ENCODE data around the gene ARHGEF39. TPM values are rescaled to one million over a fixed set of nuclear protein-coding genes. Genes with fewer than 3 reads are reported as not detected.

Gene ARHGEF39
- total and polyA plus RNA-seq, 9 of the 15 experiments (the other 6 are each of a cell fraction or from before 2014, with no cell fraction given), result 2.8 to 21.7 (median 12.9) TPM

DNA sequence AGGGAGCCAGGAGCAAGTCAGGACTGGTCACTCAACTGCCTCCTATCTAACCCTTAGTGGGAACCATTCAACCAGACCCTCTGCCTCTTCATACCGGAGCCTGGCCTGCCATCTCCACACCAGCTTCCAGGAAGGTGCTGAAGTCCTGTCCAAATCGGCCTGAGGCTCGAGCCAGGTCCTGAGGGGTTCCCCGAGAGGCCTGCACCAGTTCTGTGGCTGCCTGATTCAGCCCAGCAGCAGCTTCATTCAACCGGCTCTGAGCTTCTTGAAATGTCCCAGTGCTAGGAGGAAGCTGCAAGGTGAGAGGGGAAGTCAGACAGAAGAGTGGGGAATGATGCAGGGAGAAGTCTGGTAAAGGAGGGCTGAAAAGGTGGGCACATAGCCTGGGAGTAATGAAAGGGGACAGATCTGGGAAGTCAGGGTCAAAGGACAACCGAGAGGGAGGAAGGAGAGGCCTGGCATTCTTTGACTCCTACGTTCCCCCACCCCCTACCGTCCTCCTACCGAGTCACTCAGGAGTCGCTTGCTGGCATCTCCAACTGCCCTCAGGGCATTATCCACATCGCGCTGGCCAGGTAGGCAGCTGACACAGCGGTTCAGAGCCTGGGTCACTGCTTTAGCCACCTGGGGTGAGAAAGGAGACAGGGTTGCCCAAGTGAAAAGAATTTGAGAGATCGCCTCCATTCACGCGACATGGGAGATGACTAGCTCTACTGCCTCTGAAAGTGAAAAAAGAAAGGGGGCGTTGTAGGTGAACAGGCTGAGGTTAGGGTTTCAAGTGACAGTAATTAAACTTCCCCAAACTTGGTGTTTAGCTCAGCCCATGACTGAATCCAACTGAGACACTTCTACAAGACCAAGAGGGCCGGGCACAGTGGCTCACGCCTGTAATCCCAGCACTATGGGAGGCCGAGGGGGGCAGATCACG is 46.8 kb upstream of the ARHGEF39 start (continued):
- TF ChIP-seq, protein P1, sequence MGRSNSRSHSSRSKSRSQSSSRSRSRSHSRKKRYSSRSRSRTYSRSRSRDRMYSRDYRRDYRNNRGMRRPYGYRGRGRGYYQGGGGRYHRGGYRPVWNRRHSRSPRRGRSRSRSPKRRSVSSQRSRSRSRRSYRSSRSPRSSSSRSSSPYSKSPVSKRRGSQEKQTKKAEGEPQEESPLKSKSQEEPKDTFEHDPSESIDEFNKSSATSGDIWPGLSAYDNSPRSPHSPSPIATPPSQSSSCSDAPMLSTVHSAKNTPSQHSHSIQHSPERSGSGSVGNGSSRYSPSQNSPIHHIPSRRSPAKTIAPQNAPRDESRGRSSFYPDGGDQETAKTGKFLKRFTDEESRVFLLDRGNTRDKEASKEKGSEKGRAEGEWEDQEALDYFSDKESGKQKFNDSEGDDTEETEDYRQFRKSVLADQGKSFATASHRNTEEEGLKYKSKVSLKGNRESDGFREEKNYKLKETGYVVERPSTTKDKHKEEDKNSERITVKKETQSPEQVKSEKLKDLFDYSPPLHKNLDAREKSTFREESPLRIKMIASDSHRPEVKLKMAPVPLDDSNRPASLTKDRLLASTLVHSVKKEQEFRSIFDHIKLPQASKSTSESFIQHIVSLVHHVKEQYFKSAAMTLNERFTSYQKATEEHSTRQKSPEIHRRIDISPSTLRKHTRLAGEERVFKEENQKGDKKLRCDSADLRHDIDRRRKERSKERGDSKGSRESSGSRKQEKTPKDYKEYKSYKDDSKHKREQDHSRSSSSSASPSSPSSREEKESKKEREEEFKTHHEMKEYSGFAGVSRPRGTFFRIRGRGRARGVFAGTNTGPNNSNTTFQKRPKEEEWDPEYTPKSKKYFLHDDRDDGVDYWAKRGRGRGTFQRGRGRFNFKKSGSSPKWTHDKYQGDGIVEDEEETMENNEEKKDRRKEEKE (IDR thresholded peaks at IDR 0.05; ENCODE audit: borderline replicate concordance in 1 of 2, control insufficient read depth in 1 of 2, low read depth in 2 of 2, low read length in 1 of 2), result no peak
- TF ChIP-seq, protein P2, sequence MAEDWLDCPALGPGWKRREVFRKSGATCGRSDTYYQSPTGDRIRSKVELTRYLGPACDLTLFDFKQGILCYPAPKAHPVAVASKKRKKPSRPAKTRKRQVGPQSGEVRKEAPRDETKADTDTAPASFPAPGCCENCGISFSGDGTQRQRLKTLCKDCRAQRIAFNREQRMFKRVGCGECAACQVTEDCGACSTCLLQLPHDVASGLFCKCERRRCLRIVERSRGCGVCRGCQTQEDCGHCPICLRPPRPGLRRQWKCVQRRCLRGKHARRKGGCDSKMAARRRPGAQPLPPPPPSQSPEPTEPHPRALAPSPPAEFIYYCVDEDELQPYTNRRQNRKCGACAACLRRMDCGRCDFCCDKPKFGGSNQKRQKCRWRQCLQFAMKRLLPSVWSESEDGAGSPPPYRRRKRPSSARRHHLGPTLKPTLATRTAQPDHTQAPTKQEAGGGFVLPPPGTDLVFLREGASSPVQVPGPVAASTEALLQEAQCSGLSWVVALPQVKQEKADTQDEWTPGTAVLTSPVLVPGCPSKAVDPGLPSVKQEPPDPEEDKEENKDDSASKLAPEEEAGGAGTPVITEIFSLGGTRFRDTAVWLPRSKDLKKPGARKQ (CRISPR knock-in tag; IDR thresholded peaks at IDR 0.05), result no peak
- TF ChIP-seq ZNF695 (CRISPR knock-in tag; IDR thresholded peaks at IDR 0.05), result no peak
- no peak for TF ChIP-seq ZNF561 (CRISPR knock-in tag; conservative IDR thresholded peaks at IDR 0.05)
- TF ChIP-seq GTF2E2 (tag; IDR thresholded peaks at IDR 0.05), result no peak
- TF ChIP-seq MTA1 (IDR thresholded peaks at IDR 0.05; ENCODE audit: borderline replicate concordance), result no peak
- TF ChIP-seq MBD2 (IDR thresholded peaks at IDR 0.05; ENCODE audit: borderline replicate concordance, low read depth), result no peak
- TF ChIP-seq, protein P3, sequence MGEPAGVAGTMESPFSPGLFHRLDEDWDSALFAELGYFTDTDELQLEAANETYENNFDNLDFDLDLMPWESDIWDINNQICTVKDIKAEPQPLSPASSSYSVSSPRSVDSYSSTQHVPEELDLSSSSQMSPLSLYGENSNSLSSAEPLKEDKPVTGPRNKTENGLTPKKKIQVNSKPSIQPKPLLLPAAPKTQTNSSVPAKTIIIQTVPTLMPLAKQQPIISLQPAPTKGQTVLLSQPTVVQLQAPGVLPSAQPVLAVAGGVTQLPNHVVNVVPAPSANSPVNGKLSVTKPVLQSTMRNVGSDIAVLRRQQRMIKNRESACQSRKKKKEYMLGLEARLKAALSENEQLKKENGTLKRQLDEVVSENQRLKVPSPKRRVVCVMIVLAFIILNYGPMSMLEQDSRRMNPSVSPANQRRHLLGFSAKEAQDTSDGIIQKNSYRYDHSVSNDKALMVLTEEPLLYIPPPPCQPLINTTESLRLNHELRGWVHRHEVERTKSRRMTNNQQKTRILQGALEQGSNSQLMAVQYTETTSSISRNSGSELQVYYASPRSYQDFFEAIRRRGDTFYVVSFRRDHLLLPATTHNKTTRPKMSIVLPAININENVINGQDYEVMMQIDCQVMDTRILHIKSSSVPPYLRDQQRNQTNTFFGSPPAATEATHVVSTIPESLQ (CRISPR knock-in tag; IDR thresholded peaks at IDR 0.05), result no peak
- TF ChIP-seq ZNF165 (CRISPR knock-in tag; IDR thresholded peaks at IDR 0.05; ENCODE audit: borderline replicate concordance), result no peak
- no peak for TF ChIP-seq XRCC4 (IDR thresholded peaks at IDR 0.05; ENCODE audit: extremely low read depth, insufficient read depth, insufficient read length)
